Activated CD4-positive, alpha-beta memory T cell treated with anti-CD3 and anti-CD28 coated beads for 36 hours (primary cell): Measurements from ENCODE around the gene CHST14. TPM values are rescaled to one million over a fixed set of nuclear protein-coding genes. Genes with fewer than 3 reads are reported as not detected.

Source experiments
- CTCF ChIA-PET: fragments of 350-600 bp; sonication (Branson Sonifier 250); formaldehyde crosslinking; loops from one replicate; lab custom pipeline; 2021; ENCODE audit warnings: antibody characterized with exemption, inconsistent platforms; lab: Charles Lee
- POLR2A ChIA-PET: fragments of 350-600 bp; sonication (Branson Sonifier 250); formaldehyde crosslinking; loops from one replicate; lab custom pipeline; 2021; ENCODE audit warnings: antibody characterized with exemption; lab: Charles Lee
- DNase-seq: peaks from one replicate; pipeline ENCODE4 v3.0.0-alpha.2; 2020
- H3K27ac Mint-ChIP-seq: one replicate; pipeline ENCODE4 v1.8.0; 2021; ENCODE audit warnings: mixed read lengths
- H3K27me3 Mint-ChIP-seq: one replicate; pipeline ENCODE4 v1.8.0; 2021; ENCODE audit warnings: mixed read lengths
- H3K36me3 Mint-ChIP-seq: one replicate; pipeline ENCODE4 v1.8.0; 2021; ENCODE audit warnings: mixed read lengths
- H3K4me1 Mint-ChIP-seq: one replicate; pipeline ENCODE4 v1.8.0; 2021; ENCODE audit warnings: low read depth, mixed read lengths
- H3K4me3 Mint-ChIP-seq: one replicate; pipeline ENCODE4 v1.8.0; 2021; ENCODE audit warnings: mild to moderate bottlenecking, mixed read lengths
- H3K9me3 Mint-ChIP-seq: one replicate; pipeline ENCODE4 v1.8.0; 2021; ENCODE audit warnings: mixed read lengths
- intact Hi-C: fragments of 100-400 bp; cut with micrococcal nuclease; formaldehyde crosslinking; loops from one replicate; pipeline ENCODE4 v1.15.1; 2023
- total RNA-seq, 2 experiments: library from RNA; stranded (reverse); gene quantifications; one replicate each; pipeline ENCODE4 v1.2.3, GENCODE V29; 2021

CHST14 gene
- total RNA-seq, 2 experiments from 2014 or later = 8.2 to 8.7 TPM

GRCh38 chr15:40464595-40465185 lies 6.1 kb upstream of the CHST14 start:
- H3K27ac Mint-ChIP-seq = no peak overlapping the region
- H3K9me3 Mint-ChIP-seq = no peaks in the 10 kb centered on the region
- intact Hi-C loops = no loop called here
- no peak for DNase-seq
- H3K27me3 Mint-ChIP-seq = no peaks in the 10 kb centered on the region
- no peak overlapping the region for H3K4me3 Mint-ChIP-seq
- POLR2A ChIA-PET = no interaction called here
- peaks cover 8% of the 10 kb centered on the region for H3K36me3 Mint-ChIP-seq
- CTCF ChIA-PET = no interaction called here
- H3K4me1 Mint-ChIP-seq = peaks cover 22% of the 10 kb centered on the region

- H3K4me3 Mint-ChIP-seq = no peak overlapping the region
- peaks cover 24% of the 10 kb centered on the region for H3K4me1 Mint-ChIP-seq
- DNase-seq = no peak
- peaks cover 8% of the 10 kb centered on the region for H3K36me3 Mint-ChIP-seq
- CTCF ChIA-PET = no interaction called here
- intact Hi-C loops = no loop called here
- POLR2A ChIA-PET = no interaction called here
- no peak overlapping the region for H3K27ac Mint-ChIP-seq
- no peaks in the 10 kb centered on the region for H3K27me3 Mint-ChIP-seq
- no peaks in the 10 kb centered on the region for H3K9me3 Mint-ChIP-seq
Observed at GRCh38 chr15:40465939-40466338, 4.8 kb upstream of the CHST14 start.

GRCh38 chr15:40466426-40467260 lies 4.1 kb upstream of the CHST14 start:
- Mint-ChIP-seq H3K9me3 (no peaks in the 10 kb centered on the region), H3K4me3 (no peak overlapping the region), H3K27me3 (no peaks in the 10 kb centered on the region), H3K4me1 (peaks cover 25% of the 10 kb centered on the region), H3K36me3 (peaks cover 8% of the 10 kb centered on the region), H3K27ac (no peak overlapping the region)
- no peak for DNase-seq
- intact Hi-C loops = no loop called here
- ChIA-PET POLR2A (no interaction called here), CTCF (interaction anchor here (1.8 kb wide), 1 partner anchor 41 kb away, joined by 4 read pairs; no protein-coding TSS in a partner anchor)

GRCh38 chr15:40467261-40467615 lies 3.5 kb upstream of the CHST14 start:
- ChIA-PET POLR2A (no interaction called here), CTCF (interaction anchor here (1.8 kb wide), 1 partner anchor 40 kb away, joined by 4 read pairs; no protein-coding TSS in a partner anchor)
- peaks cover 31% of the 10 kb centered on the region for H3K4me1 Mint-ChIP-seq
- no peak for DNase-seq
- peak overlapping the region; percentile 11 for H3K27ac Mint-ChIP-seq
- no peaks in the 10 kb centered on the region for H3K9me3 Mint-ChIP-seq
- no peaks in the 10 kb centered on the region for H3K27me3 Mint-ChIP-seq
- no peak overlapping the region for H3K4me3 Mint-ChIP-seq
- peaks cover 8% of the 10 kb centered on the region for H3K36me3 Mint-ChIP-seq
- intact Hi-C loops = no loop called here

- ChIA-PET POLR2A (no interaction called here), CTCF (interaction anchor here (1.6 kb wide), 1 partner anchor 38 kb away, joined by 5 read pairs; no protein-coding TSS in a partner anchor)
- Mint-ChIP-seq H3K27ac (no peak overlapping the region), H3K9me3 (no peaks in the 10 kb centered on the region), H3K27me3 (no peaks in the 10 kb centered on the region), H3K4me1 (peaks cover 31% of the 10 kb centered on the region), H3K36me3 (peaks cover 6% of the 10 kb centered on the region), H3K4me3 (no peak overlapping the region)
- no peak for DNase-seq
- intact Hi-C loops = no loop called here
Observed at GRCh38 chr15:40468898-40469331, 1.9 kb upstream of the CHST14 start.

- Mint-ChIP-seq H3K27me3 (no peaks in the 10 kb centered on the region), H3K27ac (no peak overlapping the region), H3K9me3 (no peaks in the 10 kb centered on the region), H3K36me3 (peaks cover 6% of the 10 kb centered on the region), H3K4me1 (peaks cover 30% of the 10 kb centered on the region), H3K4me3 (peak overlapping the region; percentile 38)
- DNase-seq = no peak
- ChIA-PET CTCF (interaction anchor here (1.0 to 1.6 kb wide), 4 partner anchors 15 to 133 kb away, joined by 3 to 5 read pairs (median 4); partner anchors contain the start of gene BAHD1), POLR2A (interaction anchor here (0.6 to 1.1 kb wide), 5 partner anchors 15 to 403 kb away, joined by 3 read pairs; no protein-coding TSS in a partner anchor)
- intact Hi-C loops = no loop called here
Observed at GRCh38 chr15:40469776-40470390, 901 bp upstream of the CHST14 start.

GRCh38 chr15:40471105-40471807 lies 472 bp downstream of the CHST14 start:
- CTCF ChIA-PET = interaction anchor here (1.0 kb wide), 1 partner anchor 134 kb away, joined by 3 read pairs; no protein-coding TSS in a partner anchor
- Mint-ChIP-seq H3K27me3 (no peaks in the 10 kb centered on the region), H3K9me3 (no peaks in the 10 kb centered on the region), H3K27ac (peak overlapping the region; percentile 76), H3K4me3 (peak overlapping the region; percentile 84), H3K36me3 (peaks cover 1% of the 10 kb centered on the region), H3K4me1 (peaks cover 22% of the 10 kb centered on the region)
- intact Hi-C loops = loop anchor here (1.0 kb wide), 1 partner anchor 22 kb away; no protein-coding TSS in a partner anchor
- POLR2A ChIA-PET = interaction anchor here (1.1 kb wide), 1 partner anchor 26 kb away, joined by 3 read pairs; no protein-coding TSS in a partner anchor
- peak; percentile 37 for DNase-seq

- Mint-ChIP-seq H3K27ac (peak overlapping the region; percentile 76), H3K36me3 (no peaks in the 10 kb centered on the region), H3K4me3 (peak overlapping the region; percentile 84), H3K4me1 (peaks cover 19% of the 10 kb centered on the region), H3K9me3 (no peaks in the 10 kb centered on the region), H3K27me3 (no peaks in the 10 kb centered on the region)
- ChIA-PET CTCF (no interaction called here), POLR2A (no interaction called here)
- peak; percentile 37 for DNase-seq
- intact Hi-C loops = loop anchor here (1.0 kb wide), 1 partner anchor 22 kb away; no protein-coding TSS in a partner anchor
Observed at GRCh38 chr15:40471808-40472150, 995 bp downstream of the CHST14 start.

- H3K27me3 Mint-ChIP-seq = no peaks in the 10 kb centered on the region
- peak overlapping the region; percentile 76 for H3K27ac Mint-ChIP-seq
- H3K36me3 Mint-ChIP-seq = no peaks in the 10 kb centered on the region
- DNase-seq = no peak
- peaks cover 17% of the 10 kb centered on the region for H3K4me1 Mint-ChIP-seq
- intact Hi-C loops = no loop called here
- POLR2A ChIA-PET = no interaction called here
- no peaks in the 10 kb centered on the region for H3K9me3 Mint-ChIP-seq
- peak overlapping the region; percentile 84 for H3K4me3 Mint-ChIP-seq
- CTCF ChIA-PET = no interaction called here
Observed at GRCh38 chr15:40472171-40472727, 1.5 kb downstream of the CHST14 start.

GRCh38 chr15:40474581-40474980 lies 3.8 kb downstream of the CHST14 start:
- H3K9me3 Mint-ChIP-seq = no peaks in the 10 kb centered on the region
- intact Hi-C loops = no loop called here
- H3K36me3 Mint-ChIP-seq = no peaks in the 10 kb centered on the region
- H3K4me1 Mint-ChIP-seq = peaks cover 10% of the 10 kb centered on the region
- ChIA-PET POLR2A (no interaction called here), CTCF (no interaction called here)
- no peak overlapping the region for H3K27ac Mint-ChIP-seq
- H3K27me3 Mint-ChIP-seq = no peaks in the 10 kb centered on the region
- H3K4me3 Mint-ChIP-seq = no peak overlapping the region
- DNase-seq = no peak

GRCh38 chr15:40477642-40478327 lies 7.0 kb downstream of the CHST14 start:
- no peaks in the 10 kb centered on the region for H3K36me3 Mint-ChIP-seq
- no peaks in the 10 kb centered on the region for H3K9me3 Mint-ChIP-seq
- ChIA-PET POLR2A (interaction anchor here (0.7 kb wide), 1 partner anchor 106 kb away, joined by 3 read pairs; no protein-coding TSS in a partner anchor), CTCF (interaction anchor here (1.1 to 1.2 kb wide), 3 partner anchors 42 to 417 kb away, joined by 3 read pairs; partner anchors contain the start of gene VPS18)
- DNase-seq = no peak
- H3K27me3 Mint-ChIP-seq = peaks cover 2% of the 10 kb centered on the region
- intact Hi-C loops = no loop called here
- H3K27ac Mint-ChIP-seq = no peak overlapping the region
- no peak overlapping the region for H3K4me3 Mint-ChIP-seq
- no peaks in the 10 kb centered on the region for H3K4me1 Mint-ChIP-seq
